Urinary bladder (tissue), 4 donors: Measurements from ENCODE around the gene BIRC3. TPM values are rescaled to one million over a fixed set of nuclear protein-coding genes. Genes with fewer than 3 reads are reported as not detected.

Experiments used
- DNase-seq: peaks from one replicate; pipeline ENCODE4 v3.0.0-alpha.2; 2015; ENCODE audit errors: extremely low spot score
- H3K27ac ChIP-seq: one replicate; pipeline ENCODE4 v1.5.1; 2013; ENCODE audit warnings: low read depth, mild to moderate bottlenecking, moderate library complexity
- H3K36me3 ChIP-seq: one replicate; pipeline ENCODE4 v1.6.1; 2013; ENCODE audit warnings: mild to moderate bottlenecking, moderate library complexity; ENCODE audit not compliant: insufficient read depth
- H3K4me1 ChIP-seq: one replicate; pipeline ENCODE4 v1.6.1; 2013; ENCODE audit warnings: mild to moderate bottlenecking, moderate library complexity; ENCODE audit not compliant: insufficient read depth
- H3K4me3 ChIP-seq: one replicate; pipeline ENCODE4 v1.5.1; 2013; ENCODE audit warnings: low read depth, low read length
- WGBS: extraction: QIAGEN DNeasy Blood & Tissue Kit; methylation state at CpG from one replicate; pipeline ENCODE4 v1.1.7; 2013; 5-methylcytosine and 5-hydroxymethylcytosine counted together
- polyA plus RNA-seq: library from polyadenylated mRNA; stranded (reverse); fragments of 200-250 nt; gene quantifications from one replicate; pipeline ENCODE4 v1.2.3, GENCODE V29; 2013
- total RNA-seq: library from RNA; depleted of rRNA; stranded (reverse); fragments of >200 nt; gene quantifications from one replicate; pipeline ENCODE4 v1.2.3, GENCODE V29; 2014
- donor health status: healthy with polysubstance abuse.
- donor health status: healthy.

Gene BIRC3
- 6.2 TPM for total RNA-seq
- polyA plus RNA-seq, result 5.2 TPM

DNA sequence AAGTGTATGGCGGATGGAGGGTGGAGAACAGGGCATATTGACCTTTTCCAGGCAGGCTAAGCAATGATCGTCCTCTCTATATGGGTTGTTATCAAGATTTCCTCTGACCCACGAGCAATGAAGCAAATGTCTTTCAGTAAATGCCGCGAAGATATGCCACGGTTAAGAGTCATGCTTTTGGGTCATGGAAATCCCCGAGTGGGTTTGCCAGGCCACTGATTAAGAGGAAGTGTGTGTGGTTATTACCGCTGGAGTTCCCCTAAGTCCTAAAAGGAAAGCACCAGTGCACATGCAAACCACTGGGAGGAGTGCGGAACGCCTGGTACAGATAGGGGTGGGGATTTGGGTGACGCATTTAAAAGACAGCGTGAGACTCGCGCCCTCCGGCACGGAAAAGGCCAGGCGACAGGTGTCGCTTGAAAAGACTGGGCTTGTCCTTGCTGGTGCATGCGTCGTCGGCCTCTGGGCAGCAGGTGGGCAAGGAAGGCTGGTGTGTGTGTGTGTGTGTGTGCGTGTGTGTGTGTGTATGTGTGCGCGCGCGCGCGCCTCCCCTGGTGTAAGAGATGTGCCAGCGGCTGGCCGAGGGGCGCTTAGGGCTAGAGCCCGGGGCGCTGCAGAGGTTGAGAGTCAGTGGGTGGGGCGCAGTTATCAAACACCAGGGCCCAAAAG lies at the start of gene BIRC3:
Gene BIRC3 (plus strand): TSS at position 386 of the 669 bp plus-strand sequence. CDS start 7,026 bp downstream, outside the sequence.
- Histone ChIP-seq H3K4me3 (peak within 1 kb of the TSS; percentile 49), H3K27ac (peak within 1 kb of the TSS; percentile 72), H3K36me3 (no peaks in the 10 kb centered on the region), H3K4me1 (no peaks in the 10 kb centered on the region)
- 2% methylated on average over 34 of the region's 34 CpGs for WGBS
- peak; percentile 58 for DNase-seq

DNA sequence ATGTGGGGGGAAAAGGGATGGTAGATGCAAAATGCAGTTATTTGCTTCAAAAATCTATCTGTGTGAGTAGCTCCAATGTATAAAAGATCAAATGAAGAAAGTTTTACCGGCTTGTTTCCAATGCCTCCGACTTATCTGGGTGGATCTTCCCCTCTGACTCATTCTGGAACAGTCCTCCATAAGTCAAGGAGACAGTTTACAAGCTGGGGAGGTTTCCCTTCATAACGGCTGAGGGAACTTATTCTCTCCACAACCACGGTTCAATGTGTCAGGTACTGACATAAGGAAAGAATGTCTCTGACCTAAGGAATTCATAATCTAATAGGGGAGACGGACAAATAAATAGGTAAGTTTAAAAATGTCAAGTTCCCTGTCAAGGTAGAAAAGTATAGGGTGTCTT lies 49.7 kb upstream of the BIRC3 start:
- Histone ChIP-seq H3K36me3 (no peaks in the 10 kb centered on the region), H3K4me1 (no peaks in the 10 kb centered on the region), H3K4me3 (peak overlapping the region; percentile 5), H3K27ac (peak overlapping the region; percentile 62)
- DNase-seq, result no peak
- 20% methylated on average over 5 of the region's 5 CpGs for WGBS

DNA sequence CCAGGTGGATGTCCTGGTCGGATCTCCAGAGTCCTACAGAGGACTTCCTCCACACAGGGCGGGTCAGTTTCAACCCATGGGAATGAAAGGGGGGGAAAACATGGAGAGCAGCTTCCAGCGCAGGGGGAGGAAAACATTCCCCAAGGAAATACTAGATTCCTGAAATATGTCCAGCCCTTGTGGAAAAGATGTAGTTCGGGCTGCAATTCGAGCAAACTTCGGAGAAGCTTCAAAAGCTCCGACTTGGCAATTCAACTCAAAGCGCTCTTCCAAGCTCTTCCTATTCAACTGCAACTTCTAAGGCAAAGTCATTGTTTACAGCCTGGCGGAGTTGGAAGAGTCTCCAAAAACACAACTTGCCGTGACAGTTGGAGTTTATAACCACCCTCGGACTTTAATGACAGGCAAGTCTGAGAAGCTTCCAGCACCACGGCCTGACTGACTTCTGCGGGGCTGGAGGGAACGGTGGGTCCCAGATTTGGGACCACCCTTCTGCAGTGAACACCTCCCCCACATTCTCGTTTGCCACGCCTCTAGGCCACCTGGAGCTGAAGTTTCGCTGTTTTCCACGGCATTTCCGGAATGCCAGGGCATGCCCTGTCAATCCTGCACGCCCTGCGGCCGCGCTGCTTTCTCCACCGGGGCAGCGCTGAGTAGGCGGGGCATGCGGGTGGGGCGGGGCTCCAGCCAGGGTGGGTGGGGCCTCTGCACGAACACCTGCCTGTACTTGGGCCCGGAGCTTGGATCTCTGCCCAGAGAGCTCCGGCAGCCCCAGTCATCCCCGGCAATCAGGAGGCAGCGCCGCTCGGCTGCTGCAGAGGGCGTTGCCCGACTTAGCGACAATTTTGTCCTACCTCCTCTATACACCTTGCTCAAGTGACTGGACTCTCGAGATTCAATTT lies 49.0 kb upstream of the BIRC3 start:
- Histone ChIP-seq H3K4me3 (peak overlapping the region; percentile 10), H3K36me3 (no peaks in the 10 kb centered on the region), H3K4me1 (no peaks in the 10 kb centered on the region), H3K27ac (peak overlapping the region; percentile 62)
- no peak for DNase-seq
- 14% methylated on average over 39 of the region's 39 CpGs for WGBS

- no peak overlapping the region for H3K27ac ChIP-seq
- H3K4me1 ChIP-seq, result no peaks in the 10 kb centered on the region
- no peak for DNase-seq
- 23% methylated on average over 6 of the region's 6 CpGs for WGBS
- H3K36me3 ChIP-seq, result no peaks in the 10 kb centered on the region
- peak overlapping the region; percentile 10 for H3K4me3 ChIP-seq
These were observed 48.3 kb upstream of the BIRC3 start for GRCh38 chr11:102268985-102269470.

- H3K36me3 ChIP-seq, result no peaks in the 10 kb centered on the region
- WGBS, result 87% methylated on average over 2 of the region's 2 CpGs
- H3K4me1 ChIP-seq, result no peaks in the 10 kb centered on the region
- no peak overlapping the region for H3K27ac ChIP-seq
- DNase-seq, result no peak
- no peak overlapping the region for H3K4me3 ChIP-seq
These were observed 47.4 kb upstream of the BIRC3 start for GRCh38 chr11:102269927-102270326.

GRCh38 chr11:102272047-102272824 lies 45.0 kb upstream of the BIRC3 start:
- 73% methylated on average over 10 of the region's 10 CpGs for WGBS
- Histone ChIP-seq H3K36me3 (no peaks in the 10 kb centered on the region), H3K27ac (no peak overlapping the region), H3K4me1 (no peaks in the 10 kb centered on the region), H3K4me3 (no peak overlapping the region)
- no peak for DNase-seq

- Histone ChIP-seq H3K27ac (no peak overlapping the region), H3K4me1 (no peaks in the 10 kb centered on the region), H3K36me3 (no peaks in the 10 kb centered on the region), H3K4me3 (no peak overlapping the region)
- WGBS, result 98% methylated on average over 3 of the region's 3 CpGs
- DNase-seq, result no peak
These were observed 42.7 kb upstream of the BIRC3 start for GRCh38 chr11:102274628-102275027.

GRCh38 chr11:102276362-102276761 lies 40.9 kb upstream of the BIRC3 start:
- DNase-seq, result no peak
- no peaks in the 10 kb centered on the region for H3K4me1 ChIP-seq
- WGBS, result 53% methylated on average over 4 of the region's 4 CpGs
- no peak overlapping the region for H3K27ac ChIP-seq
- no peak overlapping the region for H3K4me3 ChIP-seq
- H3K36me3 ChIP-seq, result no peaks in the 10 kb centered on the region

GRCh38 chr11:102276783-102277182 lies 40.5 kb upstream of the BIRC3 start:
- Histone ChIP-seq H3K4me3 (no peak overlapping the region), H3K36me3 (no peaks in the 10 kb centered on the region), H3K4me1 (no peaks in the 10 kb centered on the region), H3K27ac (no peak overlapping the region)
- WGBS, result 70% methylated on average over 3 of the region's 3 CpGs
- no peak for DNase-seq

DNA sequence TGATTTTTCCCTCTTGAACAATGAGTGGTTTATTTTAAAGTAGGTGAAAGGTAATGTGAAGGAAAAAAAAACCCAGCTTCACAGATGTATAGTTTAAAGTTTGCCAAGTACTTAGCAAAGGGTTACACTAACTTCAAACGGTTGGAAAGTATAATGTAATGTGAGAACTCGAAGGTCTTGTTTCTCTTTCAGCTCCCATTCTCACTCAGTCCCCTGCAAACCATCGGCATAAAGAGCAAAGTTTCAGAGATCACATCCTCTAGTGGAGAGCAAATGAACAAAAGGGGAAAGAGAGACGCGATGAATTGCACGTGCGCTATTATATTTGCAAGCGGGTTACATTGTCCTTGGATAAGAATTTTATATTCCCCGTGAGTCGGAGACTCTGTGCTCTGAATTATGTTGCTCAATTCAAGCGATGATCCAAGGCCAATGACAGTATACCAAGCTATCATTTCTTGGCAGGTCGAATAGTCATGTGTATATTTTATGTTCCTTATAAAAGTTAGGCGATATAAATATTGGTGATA lies 37.6 kb upstream of the BIRC3 start:
- Histone ChIP-seq H3K36me3 (no peaks in the 10 kb centered on the region), H3K27ac (no peak overlapping the region), H3K4me3 (peak overlapping the region; percentile 10), H3K4me1 (no peaks in the 10 kb centered on the region)
- peak; percentile 83 for DNase-seq
- 9% methylated on average over 13 of the region's 13 CpGs for WGBS

DNA sequence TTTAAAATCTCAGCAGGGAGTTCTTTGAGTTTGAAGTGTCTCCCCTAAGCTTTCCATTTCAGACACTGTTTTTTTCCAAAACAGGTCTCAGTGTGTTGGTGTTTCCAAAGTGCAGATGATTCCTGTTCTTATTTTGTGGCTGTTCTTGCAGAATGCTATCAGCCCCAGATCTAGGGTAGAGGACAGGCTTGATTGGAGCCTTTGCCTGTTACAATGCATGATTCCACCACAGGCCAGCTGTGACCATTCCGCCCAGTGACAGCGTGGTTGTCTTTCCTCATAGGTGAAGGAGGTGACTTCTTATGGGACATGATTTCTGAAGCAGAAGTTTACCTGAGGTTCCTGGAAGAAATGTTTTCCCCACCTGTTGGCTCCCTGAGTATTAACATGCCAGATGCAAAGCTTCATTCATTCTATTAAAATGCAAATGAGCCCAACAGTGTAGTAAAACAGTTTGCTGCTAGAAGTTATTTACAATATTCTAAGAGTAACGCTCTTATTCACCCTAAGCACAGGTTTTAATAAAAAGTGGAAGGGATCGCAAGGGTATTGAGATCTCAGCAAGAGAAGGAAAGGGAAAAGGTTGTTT lies 36.9 kb upstream of the BIRC3 start:
- no peaks in the 10 kb centered on the region for H3K4me1 ChIP-seq
- DNase-seq, result no peak
- H3K27ac ChIP-seq, result no peak overlapping the region
- WGBS, result 68% methylated on average over 4 of the region's 4 CpGs
- H3K4me3 ChIP-seq, result no peak overlapping the region
- no peaks in the 10 kb centered on the region for H3K36me3 ChIP-seq

- H3K4me1 ChIP-seq, result no peaks in the 10 kb centered on the region
- H3K27ac ChIP-seq, result no peak overlapping the region
- H3K36me3 ChIP-seq, result no peaks in the 10 kb centered on the region
- 98% methylated on average over 1 of the region's 1 CpG for WGBS
- no peak overlapping the region for H3K4me3 ChIP-seq
- no peak for DNase-seq
These were observed 34.2 kb upstream of the BIRC3 start for GRCh38 chr11:102283116-102283485.

DNA sequence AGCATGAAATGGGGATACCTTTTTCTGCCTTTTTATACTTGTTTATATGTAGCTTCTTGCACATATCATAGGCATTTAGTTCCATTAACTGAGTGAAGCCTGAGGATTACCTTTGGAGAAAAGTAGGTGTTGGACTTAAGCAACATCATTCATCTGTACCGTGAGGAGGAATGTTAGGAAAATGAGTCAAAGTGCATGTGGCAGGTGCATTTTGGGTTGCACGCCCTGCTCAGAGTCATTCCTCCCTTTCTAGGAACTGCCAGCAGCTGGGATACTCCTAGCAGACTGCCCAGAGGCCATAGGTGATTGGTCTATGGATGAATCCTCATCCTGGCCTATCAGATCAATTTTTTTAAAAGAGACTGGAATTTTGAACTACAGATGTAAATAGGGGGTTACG lies 33.3 kb upstream of the BIRC3 start:
- Histone ChIP-seq H3K4me3 (no peak overlapping the region), H3K27ac (no peak overlapping the region), H3K4me1 (no peaks in the 10 kb centered on the region), H3K36me3 (no peaks in the 10 kb centered on the region)
- WGBS, result 92% methylated on average over 3 of the region's 3 CpGs
- DNase-seq, result no peak
